ENCODE results near the gene SARDH. TPM values are rescaled to one million over a fixed set of nuclear protein-coding genes. Genes with fewer than 3 reads are reported as not detected.

The SARDH gene
- total RNA-seq, 2 donors from 2014 or later: 0.88 to 1.4 TPM

DNA sequence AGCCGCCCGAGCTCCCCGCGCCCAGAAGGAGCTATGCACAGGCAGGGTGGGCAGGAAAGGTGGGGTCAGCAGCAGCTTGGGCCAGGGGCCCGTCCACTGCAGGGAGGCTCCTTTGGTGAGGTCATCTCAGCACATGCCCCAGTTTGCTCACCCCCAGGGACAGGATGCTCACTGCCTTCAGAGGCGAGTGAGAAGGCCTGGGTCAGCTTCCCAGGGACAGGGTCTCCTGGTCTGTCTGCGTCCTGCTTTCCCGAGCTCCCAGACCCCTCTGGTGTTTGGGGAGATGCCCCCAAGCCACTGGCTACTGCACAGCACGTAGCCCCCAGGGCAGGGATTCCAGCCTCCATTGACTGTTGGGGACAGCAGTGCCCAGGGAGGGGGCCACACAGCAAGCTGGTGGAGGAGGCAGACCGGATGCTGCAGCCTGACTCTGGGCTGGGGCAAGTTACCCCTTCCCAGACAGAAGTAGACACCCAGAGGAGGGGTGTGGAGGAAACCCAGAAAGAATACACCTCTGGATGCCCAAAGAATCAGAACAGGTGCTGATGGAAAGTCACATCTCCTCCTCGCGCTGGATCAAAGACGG, 581 bp upstream of the SARDH start:
- no peak for DNase-seq
- ATAC-seq: no peak
- intact Hi-C loops (cut with DNase I): no loop called here

DNA sequence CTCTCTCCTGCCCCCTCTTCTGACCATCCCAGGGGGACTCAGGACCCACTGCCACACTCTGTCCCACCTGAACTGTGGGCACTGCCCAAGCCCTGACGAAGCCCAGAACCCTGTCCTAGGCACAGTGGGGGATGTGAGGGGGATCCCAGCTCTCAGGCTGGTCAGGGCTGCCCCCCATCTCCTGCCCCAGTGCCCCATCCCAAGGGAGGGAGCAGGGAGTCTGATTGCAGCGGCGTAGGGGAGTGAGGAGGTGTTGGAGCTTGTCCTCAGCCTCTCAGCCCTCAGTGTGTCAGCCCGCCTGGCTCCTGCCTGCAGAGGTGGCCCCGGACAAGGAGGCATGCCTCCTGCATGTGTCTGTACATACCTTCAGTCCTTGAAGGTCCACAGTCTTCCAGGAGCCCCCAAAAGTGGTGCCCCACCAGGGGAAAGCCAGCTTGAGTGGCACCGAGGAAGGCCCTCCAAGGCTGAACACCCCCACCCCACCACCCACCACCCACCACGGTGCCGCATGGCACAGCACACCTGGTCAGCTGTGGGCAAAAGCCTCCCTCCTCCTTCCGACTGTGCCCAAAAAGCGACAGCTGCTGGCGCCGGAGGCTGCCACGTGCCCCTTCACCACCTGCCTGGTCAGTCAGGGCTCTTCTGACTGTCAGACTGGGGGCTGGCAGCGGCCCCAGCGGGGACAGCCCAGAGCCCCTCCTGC, 930 bp downstream of the SARDH start:
- intact Hi-C loops (cut with DNase I): no loop called here
- DNase-seq (no peak), ATAC-seq (no peak)

DNA sequence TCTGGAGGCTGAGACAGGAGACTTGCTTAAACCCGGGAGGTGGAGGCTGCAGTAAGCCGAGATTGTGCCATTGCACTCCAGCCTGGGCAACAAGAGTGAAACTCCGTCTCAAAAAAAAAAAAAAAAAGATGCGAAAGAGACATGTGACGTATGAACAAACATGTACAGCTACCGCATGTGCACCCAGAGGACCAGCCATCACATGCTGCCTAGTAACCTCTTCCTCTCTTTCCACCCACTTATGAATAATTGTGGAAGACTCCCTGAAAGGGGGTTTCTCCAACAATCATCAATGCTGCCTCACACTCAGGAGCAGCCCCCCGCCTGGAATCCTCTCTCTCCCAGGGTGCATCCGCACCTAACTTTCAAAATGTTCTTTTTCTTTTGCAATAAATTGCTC, 2.2 kb downstream of the SARDH start:
- ATAC-seq: no peak
- intact Hi-C loops (cut with DNase I): no loop called here
- no peak for DNase-seq

DNA sequence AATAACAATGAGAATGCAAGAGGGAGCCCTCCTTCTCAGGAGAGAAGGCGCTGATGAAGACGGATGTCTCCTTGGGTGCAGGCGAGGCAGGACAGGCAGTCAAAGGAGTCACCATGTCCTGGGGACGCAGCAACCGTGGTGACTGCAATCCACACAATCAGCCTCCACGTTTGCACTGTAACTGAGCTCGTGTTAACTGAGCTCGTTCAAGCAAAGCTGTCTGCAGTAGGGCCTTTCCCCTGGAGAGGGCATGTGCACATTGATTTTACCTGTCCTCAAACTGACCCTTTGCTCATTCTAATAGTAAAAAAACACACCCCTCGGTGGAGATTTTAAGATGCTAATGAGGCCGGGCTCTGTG, 2.8 kb downstream of the SARDH start:
- ATAC-seq (no peak), DNase-seq (no peak)
- intact Hi-C loops (cut with DNase I): no loop called here

DNA sequence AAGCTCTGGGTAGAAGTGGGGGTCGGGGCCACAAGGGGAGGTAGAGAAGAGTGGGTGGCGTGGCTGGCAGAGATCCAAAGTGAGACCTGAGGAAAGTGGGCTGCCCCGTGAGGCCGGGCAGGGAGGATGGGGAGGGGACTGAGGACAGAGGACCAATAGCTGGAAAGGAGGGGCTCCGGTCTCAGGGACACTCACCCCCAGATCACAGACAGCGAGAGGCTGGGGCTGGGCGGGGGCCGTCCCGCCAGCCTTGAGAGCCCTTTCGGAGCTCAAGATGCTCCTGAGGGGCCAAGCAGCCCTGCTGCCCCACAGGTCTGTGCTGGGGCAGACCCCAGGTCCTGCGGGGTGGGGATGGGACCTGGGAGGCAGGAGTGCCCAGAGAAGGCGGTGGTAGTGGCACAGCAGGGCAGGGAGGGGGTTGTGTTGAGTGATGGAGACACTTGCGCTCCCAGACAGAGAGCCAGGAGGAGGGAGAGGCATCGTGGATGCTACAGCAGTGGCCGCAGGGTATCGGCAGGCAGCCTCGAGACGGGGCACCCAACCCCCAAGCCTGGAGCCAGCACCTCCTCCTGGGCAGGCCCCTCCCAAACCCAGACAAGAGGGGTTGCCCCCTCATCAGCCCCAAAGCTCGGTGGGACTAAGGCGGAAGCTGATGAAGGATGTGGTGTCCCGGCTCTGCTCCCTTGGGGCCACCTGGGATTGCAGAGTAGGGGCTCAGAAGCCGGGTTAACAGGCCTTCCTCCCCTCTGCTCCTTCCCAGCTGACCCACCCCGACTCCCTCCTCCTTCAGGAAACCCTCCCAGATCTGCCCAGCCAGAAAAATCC, 3.4 kb downstream of the SARDH start:
- DNase-seq (no peak), ATAC-seq (no peak)
- intact Hi-C loops (cut with DNase I): no loop called here

DNA sequence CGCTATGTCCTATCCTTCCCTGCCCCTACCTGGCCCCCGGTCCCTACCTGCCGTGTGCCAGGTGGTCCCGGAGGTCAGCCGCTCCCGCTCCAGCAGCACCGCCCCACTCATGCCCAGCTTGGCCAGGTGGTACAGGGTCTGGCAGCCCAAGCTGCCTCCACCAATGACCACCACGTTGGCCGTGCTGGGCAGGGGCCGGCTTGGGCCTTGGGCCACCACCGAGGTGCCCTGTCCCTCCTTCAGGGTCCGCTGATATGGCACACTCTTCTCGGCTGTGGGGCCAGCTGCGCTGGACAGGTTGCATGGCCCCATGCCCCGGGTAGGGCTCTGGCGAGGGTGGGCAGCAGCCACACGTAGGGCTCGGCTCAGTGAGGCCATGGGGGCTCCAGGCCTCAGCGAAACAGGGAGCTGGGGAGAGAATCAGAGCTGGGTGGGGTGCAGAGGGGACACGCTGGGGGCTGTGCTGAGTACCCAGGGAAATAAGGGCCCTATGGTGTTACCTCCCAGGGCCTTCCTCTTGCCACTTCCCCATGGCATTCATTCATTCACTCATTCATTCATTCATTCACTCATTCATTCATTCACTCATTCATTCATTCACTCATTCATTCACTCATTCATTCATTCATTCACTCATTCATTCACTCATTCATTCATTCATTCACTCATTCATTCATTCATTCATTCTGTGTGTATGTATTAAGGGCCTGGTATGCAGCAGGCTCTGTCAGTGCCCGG, 4.2 kb downstream of the SARDH start:
- ATAC-seq (no peak), DNase-seq (no peak)
- intact Hi-C loops (cut with DNase I): no loop called here

DNA sequence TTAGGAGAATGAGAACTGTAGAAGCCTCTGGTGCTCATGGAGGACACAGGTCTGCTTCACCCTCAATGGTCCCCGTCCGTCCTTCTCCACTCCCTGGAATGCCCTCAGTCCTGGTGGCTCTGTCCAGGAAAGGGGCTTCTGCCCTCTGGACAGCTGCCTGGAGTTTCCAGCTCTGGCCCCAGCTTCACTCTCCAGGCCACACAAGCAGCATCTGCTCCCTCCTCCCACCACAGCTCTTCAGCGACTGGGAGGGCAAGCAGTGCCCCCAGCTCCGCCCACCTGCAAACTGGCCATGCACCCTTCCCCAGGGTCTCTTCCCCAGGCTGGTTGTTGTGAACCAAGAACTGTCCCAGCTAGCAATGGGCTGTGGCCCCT, 4.7 kb downstream of the SARDH start:
- intact Hi-C loops (cut with DNase I): no loop called here
- DNase-seq: no peak
- ATAC-seq: no peak

DNA sequence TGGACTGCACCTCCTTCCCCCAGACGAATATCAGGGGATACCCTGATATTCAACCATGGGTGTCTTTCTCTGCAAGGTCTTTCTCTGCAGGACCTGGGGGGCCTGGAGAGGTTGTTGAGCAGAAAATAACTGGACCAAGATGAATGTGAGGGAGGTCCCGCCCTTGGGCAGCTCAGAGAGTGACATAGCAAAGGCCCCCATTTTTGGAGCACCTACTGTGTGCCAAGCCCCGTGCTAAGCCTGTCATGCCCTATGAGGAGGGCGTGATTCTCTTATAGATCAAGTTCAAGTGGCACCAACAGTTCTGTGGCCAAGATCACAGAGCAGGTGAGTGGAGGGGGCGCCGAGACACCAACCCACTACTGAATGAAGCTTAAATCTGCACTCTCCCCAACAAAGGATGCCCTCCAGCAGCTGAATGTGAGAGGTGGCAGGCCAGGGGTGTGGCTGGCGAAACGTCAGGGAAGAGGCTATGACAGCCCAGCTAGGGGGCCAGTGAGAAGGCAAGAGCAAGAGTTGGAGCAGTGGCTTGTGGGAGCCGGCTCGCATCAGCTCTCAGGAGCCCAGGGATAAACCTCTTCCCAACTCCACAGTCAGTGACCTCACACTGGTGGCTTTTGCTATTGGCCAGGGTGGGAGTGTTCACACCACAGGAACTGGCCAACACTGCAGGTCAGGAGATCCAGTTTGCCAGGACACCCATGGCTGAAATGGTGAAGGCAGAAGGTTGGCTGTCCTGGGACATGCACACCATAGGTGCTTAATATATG, 5.3 kb downstream of the SARDH start:
- ATAC-seq (no peak), DNase-seq (no peak)
- intact Hi-C loops (cut with DNase I): no loop called here

DNA sequence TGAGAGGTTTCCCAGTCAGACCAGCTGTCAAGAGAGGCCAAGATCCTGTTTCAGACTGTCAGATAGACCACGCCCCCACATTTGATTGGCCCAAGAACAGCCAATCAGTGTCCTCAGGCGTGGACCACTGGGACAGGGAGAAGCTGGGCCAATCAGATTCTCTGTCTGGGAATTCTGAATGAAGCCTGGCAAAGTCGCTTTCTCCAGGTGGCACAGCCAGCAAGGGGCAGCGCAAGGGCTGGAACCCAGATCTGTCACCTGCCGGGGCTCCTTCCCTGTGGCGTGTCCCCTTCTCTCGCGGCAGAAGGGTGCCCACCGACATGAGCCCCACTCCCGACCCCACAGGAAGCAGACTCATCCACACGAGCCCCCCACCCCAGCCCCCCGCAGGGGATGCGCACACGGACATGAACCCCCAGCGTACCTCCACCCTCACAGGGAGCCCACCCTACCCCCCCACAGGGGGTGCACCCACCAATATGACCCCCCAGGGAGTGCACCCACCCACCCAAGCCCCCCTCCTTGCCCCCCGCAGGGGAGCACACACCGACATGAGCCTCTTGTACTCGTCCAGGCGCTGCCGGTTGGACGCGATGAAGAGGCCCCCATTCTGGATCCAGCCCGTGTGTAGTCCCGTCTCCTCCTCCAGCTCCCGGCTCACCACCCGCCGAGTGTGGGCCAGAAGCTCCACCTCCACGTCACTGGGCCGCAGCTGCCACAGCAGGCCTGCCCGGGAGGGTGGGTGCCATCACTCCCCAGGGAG, 6.1 kb downstream of the SARDH start:
- DNase-seq: peak; percentile 36
- ATAC-seq: peak; percentile 49 to 51
- intact Hi-C loops (cut with DNase I): no loop called here

DNA sequence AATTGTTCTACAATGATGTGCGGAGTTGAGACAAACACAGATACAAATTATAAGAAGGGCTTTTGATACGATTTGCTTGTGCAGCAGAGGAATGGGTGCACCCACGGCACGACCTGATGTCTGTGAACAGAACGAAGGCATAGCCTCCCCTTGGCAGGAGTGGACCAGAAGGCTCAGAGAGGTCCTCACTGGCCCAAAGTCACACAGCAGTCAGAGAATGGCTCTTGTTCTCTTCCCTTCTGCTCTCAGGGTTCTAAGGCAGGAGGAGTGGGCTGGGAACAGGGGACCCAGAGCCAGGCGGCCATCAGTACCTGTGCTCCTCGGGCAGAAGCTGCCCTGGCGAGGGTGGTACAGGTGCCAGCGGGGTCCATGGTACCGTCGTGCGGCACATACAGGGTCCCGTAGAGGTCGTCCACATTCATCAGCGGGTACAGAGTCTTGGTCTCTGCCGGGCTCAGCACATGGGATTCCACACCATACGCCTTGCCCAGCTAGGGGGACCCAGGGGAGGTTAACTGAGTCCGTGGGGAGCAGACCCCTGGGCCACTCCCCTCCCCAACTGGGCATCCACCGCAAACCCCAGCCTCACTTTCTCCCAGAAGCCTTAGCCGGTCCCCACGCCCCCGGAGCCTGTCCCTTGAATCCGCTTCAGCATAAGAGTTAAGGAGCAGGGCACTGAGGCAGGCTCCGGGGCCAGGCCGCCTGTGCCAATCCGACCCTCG, 7.0 kb downstream of the SARDH start:
- intact Hi-C loops (cut with DNase I): no loop called here
- DNase-seq: peak; percentile 20
- no peak for ATAC-seq

DNA sequence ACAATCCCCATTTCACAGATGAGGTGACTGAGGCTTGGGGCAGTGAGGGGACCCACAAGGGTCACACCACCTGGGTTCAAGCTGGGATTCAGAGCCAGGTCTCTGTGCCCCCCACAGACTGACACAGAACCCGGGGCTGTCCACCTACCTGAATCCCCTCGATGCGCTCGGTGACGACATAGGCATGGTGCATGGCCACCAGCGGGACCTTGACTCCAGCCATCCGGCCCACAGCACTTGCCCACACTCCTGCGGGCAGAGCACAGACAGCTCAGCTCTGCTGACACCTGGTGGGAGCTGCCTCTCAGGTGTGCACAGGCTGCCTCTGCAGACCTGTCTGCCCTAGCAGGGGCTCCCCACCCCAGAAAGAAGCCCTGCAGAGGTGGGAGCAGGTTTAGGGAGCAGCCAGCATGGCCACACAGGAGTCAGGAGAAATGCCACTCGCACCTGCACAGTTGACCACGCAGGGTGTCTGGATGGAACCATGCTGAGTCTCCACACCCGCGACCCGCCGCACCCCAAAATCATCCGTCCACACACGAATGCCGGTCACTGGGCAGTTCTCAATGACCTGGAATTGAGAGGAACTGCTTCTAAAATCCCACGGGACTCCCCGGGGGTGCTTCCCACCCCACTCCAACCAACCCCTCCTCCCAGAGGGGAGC, 8.4 kb downstream of the SARDH start:
- no peak for DNase-seq
- intact Hi-C loops (cut with DNase I): loop anchor here in 1 of 2 donors (5.0 kb wide), 2 partner anchors 142 to 197 kb away; partner anchors contain the start of gene ADAMTSL2
- no peak for ATAC-seq

DNA sequence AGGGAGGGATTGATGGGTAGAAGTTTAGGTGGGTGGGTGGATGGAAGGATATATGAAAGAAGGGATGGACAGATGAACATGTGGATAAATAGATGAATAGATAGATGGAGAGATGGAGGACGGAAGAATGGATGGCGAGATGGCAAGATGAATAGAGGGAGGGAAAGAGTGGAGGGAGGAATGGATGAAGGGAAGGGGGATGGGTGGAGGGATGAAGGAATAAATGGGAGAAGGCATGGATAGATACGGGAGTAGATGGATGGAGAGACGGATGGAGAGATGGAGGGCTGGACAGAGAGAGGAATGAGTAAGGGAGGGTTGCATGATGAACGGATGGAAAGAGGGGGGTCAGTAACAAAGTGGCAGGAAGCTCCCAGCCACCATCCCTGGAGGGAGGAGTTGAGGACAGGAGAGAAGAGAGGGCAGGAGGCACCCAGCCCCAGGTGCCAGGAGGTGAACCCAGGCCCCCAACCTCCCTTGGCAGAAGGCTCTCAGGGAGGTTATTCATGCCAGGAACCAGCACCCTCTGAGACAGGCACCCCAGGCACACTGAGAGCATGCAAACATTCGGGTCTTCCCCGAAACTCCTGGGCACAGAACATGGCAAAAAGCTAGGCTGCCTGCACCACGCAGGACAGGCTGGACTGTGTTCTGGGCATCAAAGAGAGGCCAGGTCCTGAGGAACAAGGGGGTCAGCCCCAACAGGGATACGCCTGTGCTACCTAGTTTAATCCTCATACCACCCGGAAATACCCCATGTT, 9.1 kb downstream of the SARDH start:
- no peak for ATAC-seq
- intact Hi-C loops (cut with DNase I): loop anchor here in 1 of 2 donors (5.0 kb wide), 2 partner anchors 142 to 197 kb away; partner anchors contain the start of gene ADAMTSL2
- no peak for DNase-seq

DNA sequence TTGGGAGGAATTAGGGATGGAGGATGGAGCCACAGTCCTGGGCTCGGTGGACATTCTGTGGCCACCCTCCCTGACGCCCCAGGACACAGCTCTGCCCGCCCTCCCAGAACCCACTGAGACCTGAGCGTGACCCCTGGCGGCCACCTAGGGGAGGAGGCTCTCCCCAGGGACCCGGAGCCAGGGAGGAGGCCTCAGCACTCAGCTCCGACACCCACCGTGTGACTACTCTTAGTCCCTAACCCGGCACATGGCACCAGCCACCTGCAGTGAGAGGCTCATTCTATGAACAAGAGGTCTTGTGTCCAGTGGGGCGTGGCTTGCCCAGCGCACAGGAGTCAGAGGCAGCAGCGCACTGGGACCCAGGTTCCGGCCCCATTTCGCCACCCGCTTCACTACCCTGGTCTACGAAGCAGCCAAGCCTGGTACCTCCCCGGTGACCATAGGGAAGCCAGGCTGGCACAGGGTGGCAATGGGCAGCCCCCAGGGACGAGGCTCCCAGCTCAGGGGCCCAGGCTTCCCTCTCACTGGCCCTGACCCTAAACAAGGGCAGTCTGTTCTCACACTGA, 10.2 kb downstream of the SARDH start:
- intact Hi-C loops (cut with DNase I): loop anchor here (2.0 to 5.0 kb wide), 3 partner anchors 141 to 196 kb away; partner anchors contain the start of gene ADAMTSL2 (in 1 of the 2)
- DNase-seq (no peak), ATAC-seq (no peak)

DNA sequence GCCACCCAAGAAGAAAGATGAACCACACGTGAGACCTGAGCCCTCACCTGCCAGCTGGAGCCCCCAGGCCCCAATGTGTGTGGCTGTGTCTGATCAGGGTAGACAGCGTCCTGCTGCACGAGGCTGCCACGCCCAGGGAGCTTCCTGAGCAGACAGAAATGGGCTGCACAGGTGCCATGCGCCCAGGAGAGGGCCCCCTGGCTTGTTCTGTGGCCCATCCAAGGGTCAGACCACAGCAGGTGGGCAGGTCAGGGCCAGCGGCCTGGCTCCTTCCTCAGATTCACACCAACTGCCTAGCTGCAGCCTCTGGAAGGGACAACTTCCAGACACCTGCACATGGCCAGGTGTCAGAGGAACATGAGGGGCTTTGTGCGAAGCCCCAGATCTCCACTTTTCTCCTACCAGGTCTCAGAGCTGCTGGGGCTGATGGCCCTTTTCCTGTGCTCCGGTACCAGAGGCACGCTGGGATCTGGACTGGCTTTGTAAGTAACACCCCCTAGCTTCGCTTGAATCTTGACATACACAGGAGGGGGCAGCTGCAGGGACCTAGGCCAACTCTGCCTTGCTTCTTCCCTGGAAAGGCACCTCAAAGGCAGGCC, 10.8 kb downstream of the SARDH start:
- intact Hi-C loops (cut with DNase I): loop anchor here (2.0 to 5.0 kb wide), 3 partner anchors 140 to 195 kb away; partner anchors contain the start of gene ADAMTSL2 (in 1 of the 2)
- DNase-seq (no peak), ATAC-seq (no peak)

All from left cardiac atrium (tissue), 4 donors.